Measurements from ENCODE around the gene MLN. TPM values are rescaled to one million over a fixed set of nuclear protein-coding genes. Genes with fewer than 3 reads are reported as not detected.

The MLN gene
- polyA plus RNA-seq, 1 donor from 2014 or later, result not detected

GRCh38 chr6:33762713-33763112 is 41.1 kb downstream of the MLN start:
- H3K27ac ChIP-seq (ENCODE audit: low read length), result no peak overlapping the region
- no peak overlapping the region for H3K4me2 ChIP-seq (ENCODE audit: low read length)
- H3K27me3 ChIP-seq (ENCODE audit: insufficient read depth, low read depth, low read length), result no peaks in the 10 kb centered on the region
- TF ChIP-seq RAD21 (conservative IDR thresholded peaks at IDR 0.05) (no peak), EZH2 (IDR thresholded peaks at IDR 0.05; ENCODE audit: borderline replicate concordance, insufficient read depth, low read length, poor library complexity, severe bottlenecking) (no peak), POLR2AphosphoS5 (IDR thresholded peaks at IDR 0.05) (no peak), MXI1 (conservative IDR thresholded peaks at IDR 0.05; ENCODE audit: poor library complexity, severe bottlenecking) (no peak), CTCF (IDR thresholded peaks at IDR 0.05; ENCODE audit: poor library complexity, severe bottlenecking) (no peak)
- no peaks in the 10 kb centered on the region for H3K79me2 ChIP-seq (replicated peaks; ENCODE audit: insufficient read depth, low read length)
- H3K36me3 ChIP-seq (ENCODE audit: insufficient read depth, low read length), result no peaks in the 10 kb centered on the region
- H3K9me2 ChIP-seq (ENCODE audit: insufficient read depth, low read length), result no peaks in the 10 kb centered on the region
- H3K9me3 ChIP-seq (ENCODE audit: low read length), result no peaks in the 10 kb centered on the region
- no peak overlapping the region for H3K9ac ChIP-seq (ENCODE audit: low read length)
- no peaks in the 10 kb centered on the region for H4K20me1 ChIP-seq (ENCODE audit: insufficient read depth)
- H3F3A ChIP-seq (ENCODE audit: insufficient read depth, low read length, poor library complexity, severe bottlenecking), result no peaks in the 10 kb centered on the region
- no peak overlapping the region for H3K4me3 ChIP-seq (ENCODE audit: low read length)
- H2AFZ ChIP-seq (ENCODE audit: low read depth, low read length), result no peak overlapping the region

GRCh38 chr6:33761922-33762629 is 41.7 kb downstream of the MLN start:
- no peak overlapping the region for H2AFZ ChIP-seq (ENCODE audit: low read depth, low read length)

More at GRCh38 chr6:33761922-33762629, 41.7 kb downstream of the MLN start:
- no peaks in the 10 kb centered on the region for H3K9me3 ChIP-seq (ENCODE audit: low read length)
- no peak overlapping the region for H3K4me3 ChIP-seq (ENCODE audit: low read length)
- no peaks in the 10 kb centered on the region for H3K79me2 ChIP-seq (replicated peaks; ENCODE audit: insufficient read depth, low read length)
- H3F3A ChIP-seq (ENCODE audit: insufficient read depth, low read length, poor library complexity, severe bottlenecking), result no peaks in the 10 kb centered on the region
- no peak overlapping the region for H3K9ac ChIP-seq (ENCODE audit: low read length)
- H3K27ac ChIP-seq (ENCODE audit: low read length), result no peak overlapping the region
- H3K4me2 ChIP-seq (ENCODE audit: low read length), result no peak overlapping the region
- TF ChIP-seq POLR2AphosphoS5 (IDR thresholded peaks at IDR 0.05) (no peak), EP300 (conservative IDR thresholded peaks at IDR 0.05; ENCODE audit: poor library complexity, severe bottlenecking) (no peak), SMC3 (conservative IDR thresholded peaks at IDR 0.05; ENCODE audit: poor library complexity) (no peak), CTCF (IDR thresholded peaks at IDR 0.05; ENCODE audit: poor library complexity, severe bottlenecking) (no peak), TAF1 (IDR thresholded peaks at IDR 0.05; ENCODE audit: low read depth) (no peak), REST (IDR thresholded peaks at IDR 0.05; ENCODE audit: borderline replicate concordance) (no peak), RAD21 (conservative IDR thresholded peaks at IDR 0.05) (no peak), MXI1 (conservative IDR thresholded peaks at IDR 0.05; ENCODE audit: poor library complexity, severe bottlenecking) (no peak), EZH2 (IDR thresholded peaks at IDR 0.05; ENCODE audit: borderline replicate concordance, insufficient read depth, low read length, poor library complexity, severe bottlenecking) (no peak)
- H3K9me2 ChIP-seq (ENCODE audit: insufficient read depth, low read length), result no peaks in the 10 kb centered on the region
- H3K36me3 ChIP-seq (ENCODE audit: insufficient read depth, low read length), result no peaks in the 10 kb centered on the region
- H4K20me1 ChIP-seq (ENCODE audit: insufficient read depth), result no peaks in the 10 kb centered on the region
- H3K27me3 ChIP-seq (ENCODE audit: insufficient read depth, low read depth, low read length), result no peaks in the 10 kb centered on the region

Measured in neural cell (in vitro differentiated cells).